Limb (tissue), 2 donors: ENCODE measurements around the gene PMVK.
"Not testable (repeated sequence)": the region's sequence is repeated elsewhere in the genome, so short reads cannot be mapped to it uniquely, and the experiment has no call there.

Experiments used
- DNase-seq, 2 donors: peaks; one replicate each; pipeline ENCODE4 v3.0.0-alpha.2; 2016; ENCODE audit errors: extremely low spot score in 2 of 2

Gene PMVK

DNA sequence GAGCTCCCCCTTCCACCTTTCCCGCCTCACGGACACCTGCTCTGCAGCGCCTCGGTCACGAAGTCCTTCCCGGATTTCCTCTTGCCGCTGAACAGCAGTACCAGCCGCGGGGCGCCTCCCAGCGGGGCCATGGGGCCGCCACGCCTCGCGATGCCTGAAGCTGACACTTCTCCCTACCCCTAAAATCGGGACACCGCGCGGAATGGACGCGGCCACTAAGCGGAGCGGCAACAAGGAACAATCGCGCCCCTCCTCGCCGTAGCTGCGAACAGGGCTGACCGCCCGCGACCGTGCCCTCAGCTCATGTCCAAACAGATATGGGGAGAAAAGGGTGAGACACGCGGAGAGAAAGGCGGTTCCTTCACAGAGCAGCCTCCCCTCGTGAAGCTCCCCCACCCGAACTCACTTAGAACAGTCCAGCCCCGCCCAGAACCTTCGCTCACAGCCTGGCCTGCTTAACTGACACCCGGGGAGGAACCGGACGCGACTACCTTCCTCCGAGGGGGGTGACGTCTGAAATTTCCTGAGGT, at the start of gene PMVK:
Gene PMVK (minus strand): TSS at position 165 of the 530 bp plus-strand sequence. CDS start 34 bp downstream, at position 131.
- peak; percentile 94 to 96 for DNase-seq

- DNase-seq = no peak
Observed at GRCh38 chr1:154983776-154984466, 47.4 kb upstream of the PMVK start.

DNA sequence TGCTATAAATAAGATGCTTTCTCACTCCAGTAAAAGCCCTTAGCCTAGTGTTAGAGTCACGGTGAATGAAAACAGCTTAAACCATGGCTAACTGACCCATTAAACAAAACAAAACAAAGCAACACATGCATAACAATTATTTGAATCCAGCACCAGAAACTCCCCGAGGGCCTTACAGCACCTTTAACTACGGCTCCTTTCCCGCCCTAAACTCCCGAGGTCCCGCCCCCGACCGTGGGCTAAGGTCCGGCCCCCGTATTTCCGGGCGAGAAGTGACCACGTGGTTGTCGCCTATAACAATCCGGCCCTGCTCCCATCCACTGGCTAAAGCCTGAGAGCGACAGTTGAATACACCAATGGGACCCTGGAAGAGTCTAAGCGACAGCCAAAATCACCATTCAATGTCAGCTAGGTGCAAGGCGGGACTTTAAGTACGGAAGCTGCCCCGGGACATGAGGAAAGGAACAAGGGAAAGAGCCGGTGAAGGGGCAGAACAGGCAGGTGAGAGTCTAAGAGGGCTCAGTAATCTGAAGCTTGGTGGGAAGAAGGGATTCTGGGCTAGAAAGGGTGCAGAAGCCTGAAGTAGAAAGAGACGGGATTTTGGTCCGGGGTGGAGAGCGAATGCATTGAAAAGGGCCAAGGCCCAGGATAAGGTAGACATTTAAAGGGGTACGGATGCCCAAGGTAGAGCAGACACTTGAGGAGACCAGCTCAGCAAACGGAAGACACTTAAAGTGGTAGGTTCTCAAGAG, 46.6 kb upstream of the PMVK start, which contains the start of gene FLAD1:
Gene FLAD1 (plus strand): TSS at position 448 of the 752 bp plus-strand sequence. CDS start 351 bp downstream, outside the sequence.
- DNase-seq = peak; percentile 95 to 99

DNA sequence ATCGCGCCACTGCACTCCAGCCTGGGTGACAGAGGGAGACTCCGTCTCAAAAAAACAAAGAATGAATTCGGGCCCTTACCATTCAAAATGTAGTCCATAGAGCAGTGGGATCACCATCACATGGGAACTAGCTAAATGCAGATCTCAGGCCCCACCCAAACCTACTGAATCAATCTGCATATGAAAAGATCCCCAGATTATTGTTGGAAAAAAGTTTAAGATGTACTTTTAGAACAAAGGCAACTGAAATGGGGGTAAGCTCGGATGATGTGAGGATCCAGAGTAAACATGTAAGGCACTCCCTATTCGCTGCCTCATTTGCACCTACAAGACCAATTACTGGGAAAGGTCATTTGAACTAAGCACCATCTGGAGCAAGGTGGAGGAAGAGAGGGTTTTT, 45.8 kb upstream of the PMVK start:
- no peak for DNase-seq

DNA sequence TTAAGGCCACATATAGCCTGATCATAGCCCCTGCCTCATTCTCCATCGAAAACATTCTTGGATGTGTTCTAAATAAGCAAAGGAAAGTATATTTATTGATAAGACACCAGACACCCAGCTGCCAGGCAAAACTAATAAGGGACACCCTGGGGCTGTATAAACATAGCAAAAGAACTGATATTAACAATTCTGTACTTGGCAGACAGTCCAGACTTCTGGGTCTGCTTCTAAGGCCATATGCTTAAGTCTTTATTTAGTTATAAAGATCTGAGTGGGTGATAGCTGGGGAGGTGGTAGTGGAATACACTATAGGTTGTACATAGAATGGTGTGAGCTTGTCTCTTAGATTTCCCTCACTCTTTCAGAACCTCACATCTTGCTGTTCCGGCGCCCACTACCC, 41.8 kb upstream of the PMVK start:
- DNase-seq = no peak

- not testable (repeated sequence) for DNase-seq
Observed at GRCh38 chr1:154977762-154978161, 41.2 kb upstream of the PMVK start.

DNA sequence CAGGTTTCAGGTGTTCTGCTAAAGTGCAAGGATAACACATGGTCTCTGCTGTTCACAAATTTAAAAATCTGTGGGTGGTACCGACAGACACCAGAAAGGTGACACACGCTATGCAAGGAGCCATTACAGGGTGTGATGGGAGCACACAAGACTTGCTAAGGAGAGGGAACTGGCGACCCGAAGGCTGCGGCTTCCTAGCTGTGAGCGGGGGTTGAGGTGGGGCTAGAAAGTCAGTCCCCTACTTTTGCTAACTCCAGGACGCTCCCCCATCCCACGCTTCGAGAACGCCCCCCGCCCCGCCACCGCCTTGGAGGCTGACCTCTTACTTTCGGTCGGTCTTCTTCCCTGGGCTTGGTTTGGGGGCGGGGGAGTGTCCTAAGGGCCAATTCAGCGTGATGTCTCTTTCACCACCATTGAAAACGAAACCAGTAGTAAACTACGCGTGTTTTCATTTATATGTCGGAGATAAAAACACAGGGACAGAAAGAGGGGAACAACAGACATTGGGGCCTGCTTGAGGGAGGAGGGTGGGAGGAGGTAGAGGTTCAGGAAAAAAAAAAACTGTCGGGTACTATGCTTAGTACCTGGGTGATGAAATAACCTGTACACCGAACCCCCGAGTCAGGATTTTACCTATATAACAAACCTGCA, 39.0 kb upstream of the PMVK start:
- peak in 1 of 2 donors; percentile 67 for DNase-seq

DNA sequence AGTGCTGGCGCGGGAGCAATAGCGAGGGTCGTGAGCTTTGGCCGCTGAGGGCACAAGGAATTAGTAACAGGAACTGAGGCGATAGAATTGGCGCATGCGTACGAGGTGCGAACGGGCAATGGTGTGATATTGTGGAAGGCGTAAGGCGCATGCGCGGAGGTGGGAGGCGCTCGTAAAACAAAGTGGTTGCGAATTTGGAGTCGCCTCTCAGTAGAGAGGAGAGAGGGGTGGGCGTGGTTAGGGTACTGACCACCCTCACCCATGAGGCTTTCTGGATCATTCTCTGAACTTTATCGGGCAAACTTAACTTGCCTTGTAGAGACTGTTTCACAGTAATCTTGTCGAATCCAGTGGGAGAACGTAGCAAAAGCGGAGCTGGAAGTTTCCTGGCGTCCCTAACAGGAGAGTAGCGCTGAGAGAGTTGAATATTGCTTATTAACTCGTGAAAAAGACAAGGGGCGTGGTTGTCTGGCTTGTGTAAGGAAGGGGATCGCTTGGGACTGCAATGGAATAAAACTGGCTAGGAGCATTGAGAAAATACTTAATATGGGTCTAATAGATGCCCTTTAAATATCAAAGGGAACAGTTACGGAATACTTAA, 38.4 kb upstream of the PMVK start:
- peak; percentile 96 to 99 for DNase-seq

DNA sequence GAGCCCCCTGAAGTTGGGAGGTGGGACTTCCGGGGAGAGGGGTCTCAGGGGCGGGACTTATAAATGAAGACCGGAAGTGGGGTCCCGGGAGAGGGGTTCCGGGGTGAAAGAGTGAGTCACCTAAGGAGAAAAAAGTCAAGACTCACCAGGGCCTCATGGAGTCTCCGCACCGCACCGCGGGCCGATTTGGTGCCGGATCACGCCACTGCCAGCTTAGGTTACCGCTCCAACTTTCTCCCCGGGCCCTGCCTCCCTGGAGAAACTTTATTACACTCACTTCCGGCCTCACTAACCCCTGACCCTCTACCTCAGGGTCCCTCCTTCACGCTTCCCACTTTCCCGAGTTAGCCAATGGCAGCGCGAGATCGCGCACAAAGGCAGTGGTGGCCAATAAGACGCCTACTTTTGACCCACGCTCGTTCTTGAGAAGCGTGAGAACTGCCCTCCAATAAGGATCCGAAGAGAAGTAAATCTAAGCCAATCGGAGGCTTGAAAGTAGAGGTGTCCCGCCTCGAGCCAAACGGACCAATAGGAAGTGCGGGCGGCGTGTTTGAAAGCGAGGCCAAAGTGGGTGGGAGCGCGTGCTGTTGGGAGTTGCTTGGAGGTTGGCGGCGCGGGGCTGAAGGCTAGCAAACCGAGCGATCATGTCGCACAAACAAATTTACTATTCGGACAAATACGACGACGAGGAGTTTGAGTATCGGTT, 37.7 kb upstream of the PMVK start, which contains the start of gene CKS1B:
Gene CKS1B (plus strand): TSS at position 580 of the 706 bp plus-strand sequence. CDS start 65 bp downstream, at position 645.
- DNase-seq = peak; percentile 99 to 100

DNA sequence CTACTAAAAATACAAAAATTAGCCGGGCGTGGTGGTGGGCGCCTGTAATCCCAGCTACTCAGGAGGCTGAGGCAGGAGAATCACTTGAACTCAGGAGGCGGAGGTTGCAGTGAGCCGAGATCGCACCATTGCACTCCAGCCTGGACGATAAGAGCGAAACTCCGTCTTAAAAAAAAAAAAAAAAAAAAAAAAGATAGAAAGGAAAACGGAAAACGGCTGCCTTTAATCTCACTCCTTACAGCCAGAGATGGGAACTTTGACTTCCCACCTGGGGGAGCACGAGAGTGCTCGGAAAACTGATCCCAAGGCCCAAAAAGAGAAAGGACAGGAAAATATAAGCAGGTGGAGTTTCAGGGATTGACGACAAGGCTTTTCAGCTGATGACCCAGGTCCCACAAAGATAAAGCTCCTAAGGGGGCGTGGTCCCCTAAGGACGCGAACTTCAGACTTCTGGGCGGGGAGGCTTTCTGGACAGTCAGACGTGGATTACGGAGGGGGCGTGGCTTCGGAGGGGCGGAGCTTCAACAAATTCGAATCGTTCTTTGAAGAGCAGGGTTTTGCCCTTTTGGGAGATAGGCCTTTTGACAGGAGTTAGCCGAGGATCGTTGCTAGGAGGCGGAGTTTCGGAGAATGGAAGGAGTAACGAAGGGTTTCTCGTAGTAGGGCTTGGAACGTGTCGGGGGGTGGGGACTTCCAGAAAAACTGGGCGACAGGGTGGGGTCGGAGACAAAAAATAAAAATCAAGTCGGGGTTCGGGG, 37.0 kb upstream of the PMVK start:
- peak; percentile 90 to 94 for DNase-seq

GRCh38 chr1:154972517-154973343, 36.2 kb upstream of the PMVK start:
- peak in 1 of 2 donors; percentile 60 for DNase-seq

GRCh38 chr1:154972213-154972516, 35.6 kb upstream of the PMVK start:
- DNase-seq = no peak

GRCh38 chr1:154971341-154971998, 35.0 kb upstream of the PMVK start:
- no peak for DNase-seq

DNA sequence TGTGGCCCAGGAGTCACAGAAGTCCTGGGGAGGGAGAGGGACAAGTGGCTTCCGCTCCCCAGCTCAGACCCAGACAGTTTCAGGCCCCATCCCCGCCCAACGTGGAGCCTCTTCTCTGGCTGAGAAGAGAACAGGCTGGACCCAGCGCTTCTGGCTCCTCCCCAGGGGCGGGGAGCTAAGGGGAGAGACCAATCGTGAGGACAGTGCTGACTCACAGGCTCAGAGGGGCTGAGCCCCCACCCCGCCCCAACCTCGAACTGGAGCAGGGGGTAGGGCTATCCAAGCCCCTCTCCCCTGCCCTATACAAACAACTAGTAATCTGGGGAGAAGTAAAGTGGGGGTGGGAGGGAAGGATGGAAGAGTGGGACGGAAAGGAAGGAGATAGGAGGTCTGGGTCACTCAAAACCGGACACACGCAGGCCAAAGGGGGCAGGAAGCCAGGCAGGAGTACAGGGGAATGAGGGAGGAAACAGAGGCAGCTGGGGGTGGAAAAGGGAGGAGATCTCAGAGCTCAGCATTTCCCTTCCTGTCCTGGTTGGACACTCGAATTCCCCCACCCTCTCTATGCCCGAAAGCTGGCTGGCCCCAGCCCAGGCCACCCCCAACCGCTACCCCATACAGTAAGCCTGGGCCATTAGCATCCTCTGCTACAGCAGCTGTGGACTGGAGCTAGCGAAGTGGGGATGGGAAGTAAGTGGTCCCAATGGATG, 34.3 kb upstream of the PMVK start, which contains the start of gene SHC1:
Gene SHC1 (minus strand): TSS at position 117 of the 710 bp plus-strand sequence. CDS start 221 bp downstream, outside the sequence.
- peak; percentile 90 to 92 for DNase-seq

DNA sequence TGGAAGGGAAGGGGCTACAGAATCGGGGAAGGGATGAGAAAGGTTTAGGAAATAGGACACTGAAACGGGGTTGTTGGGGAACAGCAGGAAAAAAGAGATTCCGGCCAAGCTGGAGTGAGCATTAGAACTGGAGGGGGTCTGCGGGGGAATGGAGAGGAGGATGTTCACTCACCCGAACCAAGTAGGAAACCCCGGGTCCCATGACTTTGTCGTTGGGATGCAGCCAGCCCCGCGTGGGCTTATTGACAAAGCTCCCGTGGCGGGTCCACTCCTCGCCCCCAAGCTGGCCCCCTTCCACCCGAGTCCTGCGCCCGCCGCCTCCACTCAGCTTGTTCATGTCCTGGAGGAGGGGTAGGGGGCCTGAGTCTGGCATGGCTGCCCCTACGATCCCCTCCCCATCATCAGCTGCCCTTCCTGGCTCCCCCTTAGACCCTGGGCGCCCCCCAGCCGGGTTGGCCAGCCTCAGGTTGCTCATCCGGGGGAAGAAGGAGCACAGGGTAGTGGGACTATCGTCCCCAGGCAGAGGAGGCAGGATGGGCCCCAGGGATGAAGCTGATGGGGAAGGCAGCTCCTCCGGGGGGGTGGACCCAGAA, 33.4 kb upstream of the PMVK start:
- DNase-seq = peak in 1 of 2 donors; percentile 59

DNA sequence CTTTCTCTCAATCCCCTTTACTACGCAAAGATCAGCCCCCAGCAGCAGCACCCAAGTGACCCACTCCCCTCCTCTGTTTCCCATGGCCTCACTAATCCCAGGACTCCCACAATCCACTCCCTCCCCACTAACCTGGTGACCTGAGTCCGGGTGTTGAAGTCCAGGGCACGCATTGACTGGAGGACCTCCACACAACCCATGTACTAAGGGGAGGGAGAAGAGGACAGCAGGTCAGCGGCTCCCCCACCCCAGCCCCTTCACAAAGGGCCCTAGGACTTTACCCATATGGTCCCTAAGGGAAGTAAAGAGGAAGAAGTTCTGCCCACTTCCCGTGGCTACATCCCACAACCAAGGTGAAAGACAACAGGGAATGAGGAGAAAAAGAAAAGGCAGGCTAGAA, 32.7 kb upstream of the PMVK start:
- DNase-seq = no peak

GRCh38 chr1:154968731-154969130, 32.2 kb upstream of the PMVK start:
- DNase-seq = no peak
